HG02981 (cell line): ENCODE results near the gene ARID1A.
"Not testable (repeated sequence)": the region's sequence is repeated elsewhere in the genome, so short reads cannot be mapped to it uniquely, and the experiment has no call there.

Source experiments
- ATAC-seq: cut with Tn5 transposase; IDR thresholded peaks from one replicate; pipeline ENCODE4 v1.9.1; 2021; ENCODE audit warnings: mild to moderate bottlenecking, moderate library complexity; ENCODE audit not compliant: unreplicated experiment

Gene ARID1A

DNA sequence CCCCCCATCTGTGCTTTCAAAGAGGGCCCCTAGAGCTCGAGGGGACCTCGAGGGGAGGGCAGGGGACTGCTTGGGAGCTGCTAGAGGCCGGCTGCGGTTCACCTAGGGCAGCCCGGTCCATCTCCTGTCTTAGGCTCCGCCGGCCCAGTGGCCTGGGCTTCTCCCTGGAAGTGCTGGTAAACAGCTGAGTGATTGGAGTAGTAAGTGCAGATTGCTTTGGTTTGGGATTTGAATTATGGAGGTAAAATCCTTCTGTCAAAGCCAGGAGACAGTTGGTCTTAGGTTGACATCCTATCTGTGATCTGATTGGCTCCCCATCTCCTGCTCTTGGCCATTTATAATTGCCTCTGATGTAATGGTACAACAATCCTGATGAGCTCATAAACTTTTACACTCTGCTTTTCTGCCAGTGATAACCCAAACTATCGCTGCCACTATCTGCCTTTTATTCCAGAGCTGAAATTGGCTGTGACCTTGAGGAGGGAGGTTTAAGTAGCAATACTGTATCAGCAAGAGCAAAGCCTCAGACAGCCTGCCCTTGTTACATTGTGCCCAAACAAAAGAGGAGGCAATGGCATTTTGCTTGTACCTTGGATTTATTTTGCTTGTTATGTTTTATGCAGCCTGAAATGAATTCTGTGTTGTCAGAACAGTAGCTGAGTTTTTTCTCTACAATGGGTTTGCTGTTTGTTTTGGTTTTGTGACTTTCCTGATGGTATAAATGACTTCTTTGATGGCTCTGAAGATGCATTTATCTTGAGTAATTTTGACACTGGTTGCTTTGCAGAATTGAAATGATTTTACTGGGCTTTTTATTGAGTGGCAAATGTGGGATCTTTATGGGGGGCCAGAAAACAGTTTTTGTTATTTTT is 2.4 kb downstream of the ARID1A start:
- no peak for ATAC-seq

- no peak for ATAC-seq
Measured at GRCh38 chr1:26700711-26701110, 4.9 kb downstream of the ARID1A start.

DNA sequence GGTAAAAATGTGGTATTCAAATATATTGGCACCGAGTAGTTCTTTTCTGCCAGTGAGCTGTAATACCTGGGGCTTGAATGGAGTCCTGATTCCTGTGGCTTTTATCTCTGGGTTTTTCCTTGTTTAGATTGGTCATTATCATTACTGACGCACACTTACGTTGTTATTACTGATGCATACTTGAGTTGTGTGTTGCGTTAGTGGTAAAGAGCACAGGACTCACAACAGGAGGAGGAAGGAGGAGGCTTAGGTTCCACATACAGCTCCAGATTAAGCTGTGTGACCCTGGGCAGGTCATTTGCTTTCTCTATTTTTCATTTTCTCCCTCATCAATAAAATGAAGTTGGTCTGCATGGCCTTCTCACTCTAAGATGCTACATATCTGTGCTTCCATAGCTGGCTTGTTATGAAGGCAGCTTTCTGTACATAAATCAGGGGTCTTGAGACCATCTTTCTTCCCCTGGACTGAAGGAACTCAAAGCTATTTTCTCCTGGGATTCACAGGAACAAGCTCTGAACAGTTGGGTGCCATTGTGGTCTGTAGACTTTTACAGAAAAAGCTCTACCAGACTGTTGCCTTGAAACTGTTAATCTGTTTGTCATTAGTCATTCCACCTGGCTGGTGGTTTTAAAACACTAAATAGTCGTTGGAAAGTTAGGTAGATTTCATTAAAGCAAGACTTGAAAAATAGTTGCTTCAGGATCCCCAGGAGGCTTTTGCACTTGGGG is 5.6 kb downstream of the ARID1A start:
- ATAC-seq, result no peak

- ATAC-seq, result no peak
Measured at GRCh38 chr1:26701995-26702679, 6.3 kb downstream of the ARID1A start.

DNA sequence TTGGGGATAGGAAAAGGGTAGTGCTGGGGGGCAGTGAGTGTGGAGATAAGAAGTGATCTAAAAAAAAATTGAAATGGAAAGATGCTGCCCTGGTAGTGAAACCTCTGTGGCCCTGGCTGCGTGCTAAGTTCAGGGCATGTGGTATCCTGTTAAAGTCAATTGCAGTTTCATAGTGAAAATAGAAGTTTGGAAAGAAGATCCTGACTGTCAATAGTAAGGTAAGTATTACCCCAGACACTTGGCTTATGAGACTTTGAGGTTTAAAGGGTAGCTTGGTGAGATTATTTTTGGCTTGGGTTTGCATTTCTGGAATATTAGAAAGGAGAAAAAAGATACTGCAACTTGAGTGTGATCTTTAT is 6.8 kb downstream of the ARID1A start:
- no peak for ATAC-seq

DNA sequence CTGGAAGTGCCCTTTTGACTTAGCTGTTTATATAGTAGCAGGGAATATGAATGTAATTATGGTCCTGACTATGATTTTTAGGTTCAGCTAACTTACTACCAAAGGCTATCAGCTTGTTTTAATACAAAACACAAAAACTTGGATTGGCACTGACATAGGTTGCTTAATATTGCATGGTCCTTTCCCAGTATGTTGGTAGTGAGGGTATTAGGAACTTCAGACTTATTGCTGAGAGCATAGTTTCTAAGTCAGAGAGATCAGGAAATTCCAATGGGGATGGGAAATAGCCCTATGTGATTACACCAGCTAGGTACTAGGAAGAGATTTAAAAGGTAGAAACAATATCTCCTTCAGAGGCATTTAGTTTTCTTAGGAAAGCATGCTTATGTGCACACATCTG is 7.7 kb downstream of the ARID1A start:
- no peak for ATAC-seq

DNA sequence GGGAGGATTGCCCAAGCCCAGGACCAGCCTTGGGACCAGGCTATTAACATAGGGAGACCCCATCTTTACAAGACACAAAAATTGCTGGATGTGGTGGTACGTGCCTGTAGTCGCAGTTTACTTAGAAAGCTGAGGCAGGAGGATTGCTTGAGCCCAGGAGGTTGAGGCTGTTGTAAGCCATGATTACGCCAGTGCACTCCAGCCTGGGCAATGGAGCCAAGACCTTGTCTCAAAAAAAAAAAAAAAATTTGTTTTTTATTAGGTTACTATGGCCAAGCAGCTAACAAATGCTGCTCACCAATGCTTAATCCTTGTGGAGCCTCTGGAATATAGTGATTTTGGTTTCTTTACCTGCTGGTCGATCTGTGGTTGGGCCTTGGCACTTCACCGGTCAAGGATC is 8.8 kb downstream of the ARID1A start:
- no peak for ATAC-seq

GRCh38 chr1:26705227-26705626 is 9.4 kb downstream of the ARID1A start:
- not testable (repeated sequence) for ATAC-seq

GRCh38 chr1:26705788-26706311 is 10.0 kb downstream of the ARID1A start:
- ATAC-seq, result no peak

GRCh38 chr1:26706315-26706714 is 10.5 kb downstream of the ARID1A start:
- ATAC-seq, result no peak

DNA sequence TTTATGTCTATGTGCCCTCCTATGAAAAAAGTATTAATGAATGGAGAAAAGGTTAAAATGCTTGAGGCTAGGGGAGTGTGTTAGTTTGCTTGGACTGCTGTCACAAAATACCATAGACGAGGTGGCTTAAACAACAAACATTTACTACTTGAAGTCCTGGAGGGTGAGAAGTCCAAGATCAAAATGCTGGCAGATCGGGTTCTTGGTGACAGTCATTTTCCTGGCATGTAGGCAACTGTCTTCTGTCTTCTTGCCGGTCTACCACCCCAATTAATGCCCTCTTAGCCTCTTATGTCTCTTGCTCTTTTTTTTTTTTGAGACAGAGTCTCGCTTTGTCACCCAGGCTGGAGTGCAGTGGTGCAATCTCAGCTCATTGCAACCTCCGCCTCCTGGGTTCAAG is 15.0 kb downstream of the ARID1A start:
- ATAC-seq, result no peak

DNA sequence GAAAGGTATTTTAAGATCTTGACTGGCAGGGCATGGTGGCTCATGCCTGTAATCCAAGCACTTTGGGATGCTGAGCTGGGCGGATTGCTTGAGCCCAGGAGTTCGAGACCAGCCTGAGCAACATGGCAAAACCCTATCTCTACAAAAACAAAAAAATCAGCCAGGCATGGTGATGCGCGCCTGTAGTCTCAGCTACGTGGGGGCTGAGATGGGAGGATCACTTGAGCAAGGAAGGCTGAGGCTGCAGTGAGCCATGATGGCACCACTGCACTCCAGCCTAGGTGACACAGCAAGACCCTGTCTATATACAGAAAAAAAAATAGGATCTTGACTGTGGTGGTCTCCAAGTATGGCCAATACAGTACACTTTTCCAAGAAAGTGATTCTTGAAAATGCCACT is 16.0 kb downstream of the ARID1A start:
- ATAC-seq, result no peak

- ATAC-seq, result no peak
Measured at GRCh38 chr1:26717017-26717491, 21.2 kb downstream of the ARID1A start.

DNA sequence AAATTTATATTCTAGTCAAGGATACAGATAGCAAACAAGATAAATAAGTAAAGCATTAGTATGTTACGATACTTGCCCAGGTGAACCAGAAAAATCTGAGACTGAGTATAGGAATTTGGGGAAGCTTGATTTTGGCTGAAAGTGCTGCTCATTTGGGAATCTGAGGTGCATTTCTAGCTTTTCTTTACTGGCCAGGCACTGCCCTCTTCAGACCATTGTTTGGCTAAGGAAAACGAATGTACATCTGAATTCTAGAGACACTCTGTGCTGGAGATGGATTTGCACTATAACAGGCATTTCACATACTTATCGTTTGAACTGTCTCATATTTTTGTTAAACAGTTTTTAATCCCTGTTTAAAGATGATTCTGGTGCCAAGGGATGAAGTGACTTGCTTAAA is 23.4 kb downstream of the ARID1A start:
- no peak for ATAC-seq

GRCh38 chr1:26721669-26722355 is 26.0 kb downstream of the ARID1A start:
- no peak for ATAC-seq

GRCh38 chr1:26723013-26723991 is 27.5 kb downstream of the ARID1A start:
- no peak for ATAC-seq

DNA sequence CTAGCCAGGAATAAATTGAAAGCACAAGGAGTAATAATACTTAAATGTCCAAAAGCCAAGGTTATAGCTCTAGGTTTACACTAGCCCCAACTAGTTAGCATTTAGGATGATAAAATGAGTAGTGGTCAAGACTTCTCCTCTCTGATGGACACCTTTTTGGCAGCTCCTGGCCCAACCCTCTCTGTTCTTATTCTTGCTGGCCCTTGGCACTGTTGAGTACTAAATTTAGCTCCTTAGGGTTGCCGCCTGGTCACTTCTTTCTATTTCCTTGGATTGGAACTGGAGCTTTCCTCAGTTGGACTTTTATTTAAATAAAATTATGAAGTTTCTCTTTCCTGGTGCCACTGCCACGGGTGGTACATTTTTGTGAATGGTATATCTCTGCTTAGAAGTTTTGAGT is 28.3 kb downstream of the ARID1A start:
- ATAC-seq, result no peak

DNA sequence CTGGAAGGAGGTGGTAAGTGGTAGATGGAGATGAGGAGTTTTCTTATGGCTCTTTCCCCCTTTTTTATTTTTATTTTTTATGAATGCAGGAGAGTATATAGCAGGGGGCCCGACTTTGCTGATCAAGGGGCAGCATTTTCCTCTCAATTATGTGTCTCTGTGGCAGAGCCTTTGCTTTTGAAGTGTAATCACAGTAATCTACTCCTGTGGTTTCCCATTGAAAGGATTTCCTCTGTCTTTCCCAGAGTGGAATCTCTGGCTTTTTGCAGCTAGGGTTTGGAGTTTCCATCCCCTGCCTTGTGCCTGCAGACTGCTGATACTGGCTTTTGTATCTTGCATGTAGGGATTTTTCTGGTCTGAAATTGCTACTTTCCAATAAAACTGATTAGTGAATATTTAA is 29.1 kb downstream of the ARID1A start:
- ATAC-seq, result no peak

DNA sequence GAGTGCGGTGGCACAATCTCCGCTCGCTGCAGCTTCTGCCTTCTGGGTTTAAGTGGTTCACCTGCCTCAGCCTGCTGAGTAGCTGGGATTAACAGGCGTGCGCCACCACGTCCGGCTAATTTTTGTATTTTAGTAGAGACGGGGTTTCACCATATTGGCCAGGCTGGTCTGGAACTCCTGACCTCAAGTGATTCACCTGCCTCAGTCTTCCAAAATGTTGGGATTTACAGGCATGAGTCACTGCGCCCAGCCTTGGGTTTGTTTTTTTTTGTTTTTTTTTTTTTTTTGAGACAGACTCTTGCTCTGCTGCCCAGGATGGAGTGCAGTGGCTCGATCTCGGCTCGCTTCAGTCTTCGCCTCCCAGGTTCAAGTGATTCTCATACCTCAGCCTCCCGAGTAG is 30.1 kb downstream of the ARID1A start:
- ATAC-seq, result not testable (repeated sequence)

DNA sequence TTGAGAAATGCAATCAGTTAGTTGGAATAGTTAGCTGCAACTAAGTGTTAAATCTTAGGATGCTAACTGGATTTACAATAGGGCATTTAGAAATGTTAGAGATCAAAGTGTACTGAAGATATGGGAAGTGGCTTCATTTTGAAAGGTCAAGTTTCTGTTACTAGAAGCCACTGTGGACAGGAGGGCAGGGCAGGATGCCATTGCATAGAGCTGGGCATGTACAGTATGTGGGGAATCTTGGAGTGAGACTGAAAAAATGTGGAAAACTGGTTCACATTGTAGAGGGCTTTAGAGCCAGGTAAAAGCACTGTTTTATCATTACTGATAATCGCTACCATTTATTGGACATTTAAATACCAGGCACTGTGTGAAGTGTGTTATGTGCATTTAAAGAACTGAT is 31.0 kb downstream of the ARID1A start:
- ATAC-seq, result no peak
